GM19438 (cell line): ENCODE data around the gene PLPP2.
"Not testable (repeated sequence)": the region's sequence is repeated elsewhere in the genome, so short reads cannot be mapped to it uniquely, and the experiment has no call there.

Experiments used
- ATAC-seq: cut with Tn5 transposase; IDR thresholded peaks from one replicate; pipeline ENCODE4 v1.9.1; 2021; ENCODE audit warnings: low read depth; ENCODE audit not compliant: unreplicated experiment

Gene PLPP2

DNA sequence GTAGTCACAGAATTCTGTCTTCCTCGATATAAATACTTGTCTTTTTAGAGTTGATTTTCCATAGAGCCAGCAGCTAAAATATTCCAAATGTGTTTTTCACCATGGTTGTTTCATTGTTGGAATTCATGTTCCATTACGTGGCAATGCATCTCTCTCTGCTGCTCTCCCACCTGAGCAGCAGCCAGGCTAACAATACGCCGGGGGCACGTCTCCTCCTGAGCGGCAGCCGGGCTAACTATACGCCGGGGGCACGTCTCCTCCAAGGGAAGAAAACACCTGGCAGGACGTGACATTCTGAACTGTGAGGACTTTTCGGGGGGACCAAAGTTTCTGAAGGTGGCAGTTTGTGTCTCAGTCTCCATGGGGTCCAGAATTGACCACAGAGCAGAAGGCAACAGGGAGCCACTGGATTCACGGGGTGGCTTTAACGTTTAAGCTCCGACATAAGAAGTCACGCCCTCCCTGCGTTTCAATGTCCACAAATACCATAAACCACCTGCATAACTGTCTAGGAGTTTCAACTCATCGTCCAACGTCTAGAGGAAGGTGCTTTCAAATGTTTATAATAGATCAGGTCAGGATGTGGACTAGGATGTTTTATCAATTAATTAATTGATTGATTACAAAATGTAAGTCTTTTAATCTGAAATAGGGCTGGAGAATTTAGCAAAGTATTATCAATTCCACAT is 15.1 kb downstream of the PLPP2 start:
- ATAC-seq = no peak

DNA sequence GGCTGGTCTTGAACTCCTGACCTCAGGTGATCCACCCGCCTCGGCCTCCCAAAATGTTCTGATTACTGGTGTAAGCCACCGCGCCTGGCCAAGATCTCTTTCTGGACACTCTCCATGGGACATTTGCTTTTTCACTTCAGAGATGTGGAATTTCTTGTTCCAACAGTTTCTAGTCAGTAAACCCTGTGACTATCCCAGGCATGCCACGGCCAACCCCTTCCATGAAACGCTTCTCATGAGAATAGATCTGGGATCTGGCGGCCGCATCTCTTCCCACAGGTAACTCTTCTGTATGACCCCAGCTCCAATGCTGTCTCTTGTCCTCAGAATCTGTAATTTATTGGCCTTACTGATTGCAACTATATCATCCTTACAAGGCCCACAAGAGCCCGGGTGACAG is 16.2 kb downstream of the PLPP2 start:
- no peak for ATAC-seq

- ATAC-seq = no peak
Measured at GRCh38 chr19:273393-273792, 17.8 kb downstream of the PLPP2 start.

- ATAC-seq = no peak
Measured at GRCh38 chr19:271856-272255, 19.3 kb downstream of the PLPP2 start.

DNA sequence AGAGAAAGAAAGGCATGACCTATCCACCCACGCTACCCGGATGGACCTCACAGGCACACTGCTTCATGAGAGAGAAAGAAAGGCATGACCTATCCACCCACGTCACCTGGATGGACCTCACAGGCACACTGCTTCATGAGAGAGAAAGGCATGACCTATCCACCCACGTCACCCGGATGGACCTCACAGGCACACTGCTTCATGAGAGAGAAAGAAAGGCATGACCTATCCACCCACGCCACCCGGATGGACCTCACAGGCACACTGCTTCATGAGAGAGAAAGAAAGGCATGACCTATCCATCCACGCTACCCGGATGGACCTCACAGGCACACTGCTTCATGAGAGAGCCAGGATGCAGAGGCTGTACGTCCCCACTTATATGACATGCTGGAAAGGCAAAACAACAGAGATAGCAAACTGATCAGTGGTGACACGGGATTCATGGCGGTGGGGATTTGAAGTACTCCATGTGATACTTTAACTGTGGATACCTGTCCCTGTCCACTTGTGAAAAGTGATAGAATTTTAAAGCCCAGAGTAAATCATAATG is 20.4 kb downstream of the PLPP2 start:
- ATAC-seq = not testable (repeated sequence)

DNA sequence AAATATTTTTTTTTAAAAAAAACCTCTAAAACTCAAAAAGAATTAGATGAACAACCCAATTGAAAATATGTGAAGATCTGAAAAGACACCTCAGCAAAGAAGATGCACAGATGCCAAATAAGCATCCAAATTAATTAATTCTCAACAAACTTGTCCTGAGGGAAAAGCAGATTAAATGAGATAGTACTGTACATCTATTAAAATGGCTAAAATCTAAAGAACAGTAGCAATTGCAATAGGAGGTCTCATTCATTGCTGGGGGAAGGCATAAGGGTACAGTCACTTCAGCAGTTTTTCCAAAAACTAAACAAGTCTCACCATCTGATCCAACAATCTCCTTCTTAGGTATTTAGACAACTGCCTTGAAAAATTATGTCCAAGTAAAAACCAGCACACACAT is 22.0 kb downstream of the PLPP2 start:
- ATAC-seq = no peak

GRCh38 chr19:262125-262524 is 29.1 kb downstream of the PLPP2 start:
- no peak for ATAC-seq

- not testable (repeated sequence) for ATAC-seq
Measured at GRCh38 chr19:256804-257203, 34.4 kb downstream of the PLPP2 start.

DNA sequence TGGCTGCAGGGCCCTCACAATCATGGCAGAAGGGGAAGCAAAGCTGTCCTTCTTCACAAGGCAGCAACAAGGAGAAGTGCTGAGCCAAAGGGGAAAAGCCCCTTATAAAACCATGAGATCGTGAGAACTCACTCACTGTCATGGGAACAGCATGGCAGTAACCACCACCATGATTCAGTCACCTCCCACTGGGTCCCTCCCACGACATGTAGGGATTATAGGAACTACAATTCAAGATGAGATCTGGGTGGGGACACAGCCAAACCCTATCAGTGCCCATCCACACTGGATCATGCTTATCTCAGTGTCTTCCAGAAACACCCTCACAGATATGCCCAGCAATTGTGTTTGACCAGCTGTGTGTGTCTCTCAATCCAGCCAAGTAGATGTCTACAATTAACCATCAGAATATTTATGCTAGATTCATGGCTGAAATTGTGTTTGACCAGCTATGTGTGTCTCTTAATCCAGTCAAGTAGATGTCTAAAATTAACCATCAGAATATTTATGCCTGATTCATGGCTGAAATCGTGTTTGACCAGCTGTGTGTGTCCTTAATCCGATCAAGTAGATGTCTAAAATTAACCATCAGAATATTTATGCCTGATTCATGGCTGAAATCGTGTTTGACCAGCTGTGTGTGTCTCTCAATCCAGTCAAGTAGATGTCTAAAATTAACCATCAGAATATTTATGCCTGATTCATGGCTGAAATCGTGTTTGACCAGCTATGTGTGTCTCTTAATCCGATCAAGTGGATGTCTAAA is 38.6 kb downstream of the PLPP2 start:
- ATAC-seq = not testable (repeated sequence)

- no peak for ATAC-seq
Measured at GRCh38 chr19:246551-246950, 44.7 kb downstream of the PLPP2 start.

DNA sequence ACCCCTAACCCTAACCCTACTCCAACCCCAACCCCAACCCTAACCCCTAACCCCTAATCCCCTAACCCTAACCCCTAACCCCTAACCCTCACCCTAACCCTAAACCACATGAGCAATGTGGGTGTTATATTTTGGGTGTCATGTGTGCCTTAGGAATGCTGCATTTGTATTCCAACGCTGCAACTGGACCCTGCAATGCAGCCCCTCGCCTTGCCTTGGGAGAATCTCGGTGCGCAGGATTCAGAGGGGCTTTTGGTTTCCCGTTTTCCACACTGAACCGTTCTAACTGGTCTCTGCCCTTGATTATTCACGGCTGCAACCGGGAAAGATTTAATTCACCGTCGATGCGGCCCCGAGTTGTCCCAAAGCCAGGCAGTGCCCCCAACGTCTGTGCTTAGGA is 45.3 kb downstream of the PLPP2 start:
- not testable (repeated sequence) for ATAC-seq

DNA sequence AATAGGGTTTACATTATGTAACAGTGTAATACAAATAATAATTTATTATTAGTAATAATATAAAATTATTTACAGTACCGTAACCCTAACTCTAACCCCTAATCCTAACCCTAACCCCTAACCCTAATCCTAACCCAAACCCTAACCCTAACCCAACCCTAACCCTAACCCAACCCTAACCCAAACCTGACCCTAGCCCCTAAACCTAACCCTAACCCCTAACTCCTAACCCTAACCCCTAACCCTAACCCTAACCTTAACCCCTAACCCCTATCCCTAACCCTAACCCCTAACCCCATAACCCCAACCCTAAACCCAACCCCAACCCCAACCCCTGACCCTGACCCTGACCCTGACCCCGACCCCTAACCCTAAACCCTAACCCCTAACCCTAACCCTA is 45.7 kb downstream of the PLPP2 start:
- ATAC-seq = no peak
